Measurements from ENCODE around the gene WFIKKN1. TPM values are rescaled to one million over a fixed set of nuclear protein-coding genes. Genes with fewer than 3 reads are reported as not detected.
A peak's percentile ranks its signal among the peaks of the same experiment; 100 is the strongest.

Gene WFIKKN1
- total RNA-seq, 6 experiments from 2014 or later = 0.02 to 0.14 TPM; not detected in 4

DNA sequence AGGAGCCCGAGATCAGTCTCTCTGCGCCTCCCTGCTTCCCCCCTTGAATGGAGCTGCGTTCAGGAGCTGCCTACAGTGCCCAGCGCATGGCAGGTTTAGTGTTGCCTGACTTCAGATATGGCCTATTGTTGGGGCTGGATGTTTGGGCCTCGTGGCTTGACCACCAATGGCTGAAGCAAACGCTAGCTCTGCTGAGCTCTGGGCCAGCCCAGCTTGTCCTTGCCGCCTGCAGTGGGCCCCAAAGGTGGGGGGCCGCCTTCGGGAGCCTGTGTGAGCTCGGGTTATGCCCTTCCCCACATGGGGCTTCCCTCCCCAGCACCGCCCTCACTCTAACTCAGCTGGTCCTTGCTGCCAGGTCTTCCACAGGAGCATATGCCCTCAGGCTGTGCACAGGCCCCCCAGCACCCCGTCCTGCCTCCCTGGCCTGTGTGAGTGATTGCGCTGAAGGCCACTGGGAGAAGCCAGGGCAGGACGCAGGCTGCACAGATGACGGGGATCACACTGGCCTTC, 7.3 kb downstream of the WFIKKN1 start:
- Mint-ChIP-seq H3K27me3 (ENCODE audit: insufficient read depth) (peaks cover 8% of the 10 kb centered on the region), H3K36me3 (ENCODE audit: low read depth) (no peaks in the 10 kb centered on the region), H3K4me3 (no peak overlapping the region), H3K9me3 (0 out of 2 replicates have a peak, but pooled peaks cover 4% of the 10 kb centered on the region), H3K4me1 (ENCODE audit: low read depth) (no peaks in the 10 kb centered on the region), H3K27ac (no peak overlapping the region)
- DNase-seq = no peak
- no peak for TF ChIP-seq CTCF (IDR thresholded peaks at IDR 0.05)

DNA sequence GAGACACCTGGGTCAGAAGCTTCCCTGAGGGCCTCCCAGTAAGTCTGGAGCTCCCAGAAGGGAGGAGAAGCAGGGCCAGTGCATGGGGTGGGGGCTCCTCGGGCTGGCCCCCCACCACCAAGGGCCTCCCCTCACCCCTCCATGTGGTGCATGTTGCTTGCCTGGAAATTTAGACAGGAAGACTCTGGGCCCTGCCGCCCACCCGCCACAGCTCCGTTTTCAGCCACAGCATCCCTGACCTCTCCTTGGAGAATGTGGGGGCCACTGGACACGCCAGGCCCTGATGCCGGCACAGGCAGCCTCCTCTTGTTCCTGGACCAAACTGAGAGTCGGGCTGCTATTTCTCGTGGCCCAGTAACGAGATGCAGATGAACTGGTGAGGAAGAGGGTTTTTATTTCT, 8.1 kb downstream of the WFIKKN1 start:
- Mint-ChIP-seq H3K27me3 (ENCODE audit: insufficient read depth) (peaks cover 8% of the 10 kb centered on the region), H3K4me3 (no peak overlapping the region), H3K27ac (no peak overlapping the region), H3K4me1 (ENCODE audit: low read depth) (no peaks in the 10 kb centered on the region), H3K9me3 (0 out of 2 replicates have a peak, but pooled peaks cover 4% of the 10 kb centered on the region), H3K36me3 (ENCODE audit: low read depth) (no peaks in the 10 kb centered on the region)
- no peak for TF ChIP-seq CTCF (IDR thresholded peaks at IDR 0.05)
- no peak for DNase-seq

DNA sequence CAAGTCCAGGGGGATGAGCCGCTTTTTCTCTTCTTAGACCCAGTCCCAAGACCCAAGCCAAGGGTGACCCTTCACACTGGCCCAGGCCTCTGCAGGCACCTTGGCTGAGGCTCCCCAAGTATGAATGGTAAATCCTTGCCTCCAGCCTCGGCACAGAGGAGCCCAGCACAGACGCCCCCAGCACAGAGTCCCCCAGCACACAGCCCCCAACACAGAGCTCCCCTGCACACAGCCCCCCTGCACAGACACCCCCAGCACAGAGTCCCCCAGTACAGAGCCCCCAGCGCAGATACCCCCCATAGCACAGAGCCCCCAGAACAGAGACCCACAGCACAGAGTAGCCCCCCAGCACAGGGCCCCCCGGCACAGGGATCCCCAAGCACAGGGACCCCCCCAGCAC, 9.8 kb downstream of the WFIKKN1 start:
- no peak for TF ChIP-seq CTCF (IDR thresholded peaks at IDR 0.05)
- Mint-ChIP-seq H3K27me3 (ENCODE audit: insufficient read depth) (peaks cover 10% of the 10 kb centered on the region), H3K27ac (no peak overlapping the region; the same call in 1 of the 2 replicates), H3K4me3 (peak overlapping the region; percentile 69), H3K4me1 (ENCODE audit: low read depth) (no peaks in the 10 kb centered on the region), H3K9me3 (0 out of 2 replicates have a peak, but pooled peaks cover 4% of the 10 kb centered on the region), H3K36me3 (ENCODE audit: low read depth) (no peaks in the 10 kb centered on the region)
- no peak for DNase-seq

- Mint-ChIP-seq H3K4me3 (peak within 1 kb of the TSS; percentile 82), H3K27me3 (ENCODE audit: insufficient read depth) (peaks cover 7% of the 10 kb centered on the region)
Observed at GRCh38 chr16:641326-642188, 10.8 kb downstream of the WFIKKN1 start, which contains the start of gene MCRIP2. Gene MCRIP2, plus strand, starts transcription at chr16:641828. Its CDS starts 164 bp downstream, at chr16:641992.

More at GRCh38 chr16:641326-642188, 10.8 kb downstream of the WFIKKN1 start, which contains the start of gene MCRIP2:
- Mint-ChIP-seq H3K27ac (peak within 1 kb of the TSS; percentile 38), H3K9me3 (0 out of 2 replicates have a peak, but pooled peaks cover 2% of the 10 kb centered on the region), H3K4me1 (ENCODE audit: low read depth) (no peaks in the 10 kb centered on the region), H3K36me3 (ENCODE audit: low read depth) (no peaks in the 10 kb centered on the region)
- TF ChIP-seq CTCF (IDR thresholded peaks at IDR 0.05) = no peak
- peak; percentile 56 for DNase-seq
